Measurements from ENCODE around the gene EPHA8. TPM values are rescaled to one million over a fixed set of nuclear protein-coding genes. Genes with fewer than 3 reads are reported as not detected.

The EPHA8 gene
- total and polyA plus RNA-seq, 2 donors (not counting 1 experiment from before 2014, with no cell fraction given) = not detected

GRCh38 chr1:22544606-22545005 is 18.7 kb upstream of the EPHA8 start:
- H3K27me3 Mint-ChIP-seq = peaks cover 18% of the 10 kb centered on the region
- H3K9me3 ChIP-seq (ENCODE audit: control extremely low read depth in 1 of 3, control insufficient read depth in 2 of 3, insufficient read depth in 1 of 3, low read length in 2 of 3) = no peaks in the 10 kb centered on the region
- H3K27ac ChIP-seq (ENCODE audit: low read length in 2 of 2) = no peak overlapping the region
- no peaks in the 10 kb centered on the region for H3K4me1 ChIP-seq (ENCODE audit: control insufficient read depth in 2 of 2, insufficient read depth in 2 of 2, low read length in 2 of 2)
- no peak overlapping the region for H3K9ac ChIP-seq (ENCODE audit: low read length)
- H2AFZ ChIP-seq (ENCODE audit: insufficient read depth, low read depth, low read length, poor library complexity, severe bottlenecking) = no peak overlapping the region
- H3K36me3 ChIP-seq (replicated peaks in 1 of 2; ENCODE audit: control extremely low read depth in 1 of 2, control insufficient read depth in 1 of 2, extremely low read depth in 1 of 2, insufficient read depth in 2 of 2, low read length in 1 of 2) = no peaks in the 10 kb centered on the region
- peaks cover 0 to 3% (median 0%) of the 10 kb centered on the region in 4 experiments for H3K27me3 ChIP-seq (replicated peaks in 1 of 4; ENCODE audit: control extremely low read depth in 1 of 4, control insufficient read depth in 3 of 4, insufficient read depth in 4 of 4, low read length in 3 of 4)
- 89% methylated on average over 12 of the region's 12 CpGs for WGBS (ENCODE audit: insufficient coverage)
- intact Hi-C loops (cut with micrococcal nuclease) = no loop called here
- ChIA-PET POLR2A (no interaction called here), CTCF (no interaction called here)
- TF ChIP-seq EZH2 (IDR thresholded peaks at IDR 0.05; ENCODE audit: borderline replicate concordance, insufficient read depth, low read depth, low read length, poor library complexity, severe bottlenecking) = no peak
- no peak for TF ChIP-seq CTCF (IDR thresholded peaks at IDR 0.05)
- H3K27ac Mint-ChIP-seq = no peak overlapping the region
- ATAC-seq (ENCODE audit: low read depth) = no peak
- H4K20me1 ChIP-seq (ENCODE audit: control insufficient read depth, insufficient read depth, low read length, poor library complexity, severe bottlenecking) = no peaks in the 10 kb centered on the region
- no peak for DNase-seq
- H3K4me2 ChIP-seq (replicated peaks; ENCODE audit: low read depth, low read length, poor library complexity, severe bottlenecking) = no peak overlapping the region
- no peak overlapping the region for H3K4me3 ChIP-seq (ENCODE audit: control extremely low read depth in 1 of 5, extremely low read depth in 1 of 5, insufficient read depth in 1 of 5, low read depth in 2 of 5, low read length in 4 of 5)
- H3K4me3 Mint-ChIP-seq = no peak overlapping the region
- no peaks in the 10 kb centered on the region for H3K79me2 ChIP-seq (ENCODE audit: control insufficient read depth, insufficient read depth, low read length)
- no peaks in the 10 kb centered on the region for H3K9me3 Mint-ChIP-seq (ENCODE audit: insufficient read depth)
- peaks cover 3% of the 10 kb centered on the region for H3K4me1 Mint-ChIP-seq

GRCh38 chr1:22545141-22545540 is 18.1 kb upstream of the EPHA8 start:
- WGBS (ENCODE audit: insufficient coverage) = 83% methylated on average over 13 of the region's 13 CpGs
- H3K36me3 ChIP-seq (replicated peaks in 1 of 2; ENCODE audit: control extremely low read depth in 1 of 2, control insufficient read depth in 1 of 2, extremely low read depth in 1 of 2, insufficient read depth in 2 of 2, low read length in 1 of 2) = no peaks in the 10 kb centered on the region
- no peak overlapping the region for H3K9ac ChIP-seq (ENCODE audit: low read length)
- H3K9me3 ChIP-seq (ENCODE audit: control extremely low read depth in 1 of 3, control insufficient read depth in 2 of 3, insufficient read depth in 1 of 3, low read length in 2 of 3) = no peaks in the 10 kb centered on the region
- DNase-seq (no peak), ATAC-seq (ENCODE audit: low read depth) (no peak)
- no peaks in the 10 kb centered on the region for H3K79me2 ChIP-seq (ENCODE audit: control insufficient read depth, insufficient read depth, low read length)
- H3K4me3 ChIP-seq (ENCODE audit: control extremely low read depth in 1 of 5, extremely low read depth in 1 of 5, insufficient read depth in 1 of 5, low read depth in 2 of 5, low read length in 4 of 5) = no peak overlapping the region
- H3K27me3 ChIP-seq (replicated peaks in 1 of 4; ENCODE audit: control extremely low read depth in 1 of 4, control insufficient read depth in 3 of 4, insufficient read depth in 4 of 4, low read length in 3 of 4) = peaks cover 0 to 3% (median 0%) of the 10 kb centered on the region in 4 experiments
- ChIA-PET CTCF (no interaction called here), POLR2A (no interaction called here)
- TF ChIP-seq EZH2 (IDR thresholded peaks at IDR 0.05; ENCODE audit: borderline replicate concordance, insufficient read depth, low read depth, low read length, poor library complexity, severe bottlenecking) (no peak), CTCF (IDR thresholded peaks at IDR 0.05) (no peak)
- intact Hi-C loops (cut with micrococcal nuclease) = no loop called here
- no peak overlapping the region for H3K4me2 ChIP-seq (replicated peaks; ENCODE audit: low read depth, low read length, poor library complexity, severe bottlenecking)
- no peak overlapping the region for H2AFZ ChIP-seq (ENCODE audit: insufficient read depth, low read depth, low read length, poor library complexity, severe bottlenecking)
- H3K27ac Mint-ChIP-seq = no peak overlapping the region
- H3K27ac ChIP-seq (ENCODE audit: low read length in 2 of 2) = no peak overlapping the region
- no peaks in the 10 kb centered on the region for H3K9me3 Mint-ChIP-seq (ENCODE audit: insufficient read depth)
- no peaks in the 10 kb centered on the region for H3K4me1 Mint-ChIP-seq
- H3K4me1 ChIP-seq (ENCODE audit: control insufficient read depth in 2 of 2, insufficient read depth in 2 of 2, low read length in 2 of 2) = no peaks in the 10 kb centered on the region
- H3K4me3 Mint-ChIP-seq = no peak overlapping the region
- peaks cover 20% of the 10 kb centered on the region for H3K27me3 Mint-ChIP-seq
- no peaks in the 10 kb centered on the region for H4K20me1 ChIP-seq (ENCODE audit: control insufficient read depth, insufficient read depth, low read length, poor library complexity, severe bottlenecking)
